ENCODE data around the gene PTPN2.
A peak's percentile ranks its signal among the peaks of the same experiment; 100 is the strongest.

PTPN2 gene

GRCh38 chr18:12883684-12884405 is at the start of gene PTPN2:
Gene PTPN2, minus strand, starts transcription at chr18:12884237. Its CDS starts 96 bp downstream, at chr18:12884141.
- peak; percentile 89 for ATAC-seq
- TF ChIP-seq TOX (CRISPR knock-in tag; IDR thresholded peaks at IDR 0.05; ENCODE audit: borderline replicate concordance): 0 out of 2 replicates have a peak, but pooled peaks have one; percentile 11
- peak; percentile 97 for TF ChIP-seq ZFP3 (CRISPR knock-in tag; IDR thresholded peaks at IDR 0.05)
- TF ChIP-seq POU6F1 (CRISPR knock-in tag; IDR thresholded peaks at IDR 0.05; ENCODE audit: borderline replicate concordance, low read depth): no peak
- peak; percentile 93 for TF ChIP-seq GLIS3 (CRISPR knock-in tag; IDR thresholded peaks at IDR 0.05)

GRCh38 chr18:12933327-12933726 is 49.3 kb upstream of the PTPN2 start:
- TF ChIP-seq TCF4 (CRISPR knock-in tag; IDR thresholded peaks at IDR 0.05; ENCODE audit: borderline replicate concordance) (no peak), POU6F1 (CRISPR knock-in tag; IDR thresholded peaks at IDR 0.05; ENCODE audit: borderline replicate concordance, low read depth) (no peak), CREB5 (CRISPR knock-in tag; IDR thresholded peaks at IDR 0.05; ENCODE audit: low read depth) (no peak), CSRNP3 (CRISPR knock-in tag; IDR thresholded peaks at IDR 0.05) (no peak), TSHZ2 (CRISPR knock-in tag; IDR thresholded peaks at IDR 0.05) (no peak), SNAI2 (CRISPR knock-in tag; IDR thresholded peaks at IDR 0.05) (no peak), ARNTL (CRISPR knock-in tag; IDR thresholded peaks at IDR 0.05; ENCODE audit: borderline replicate concordance, low read depth) (no peak), OSR1 (CRISPR knock-in tag; IDR thresholded peaks at IDR 0.05) (no peak), ISL1 (CRISPR knock-in tag; IDR thresholded peaks at IDR 0.05) (no peak), BACH2 (CRISPR knock-in tag; IDR thresholded peaks at IDR 0.05; ENCODE audit: borderline replicate concordance) (no peak), ESRRG (CRISPR knock-in tag; IDR thresholded peaks at IDR 0.05) (no peak), ZFP3 (CRISPR knock-in tag; IDR thresholded peaks at IDR 0.05) (no peak), ZFP30 (CRISPR knock-in tag; IDR thresholded peaks at IDR 0.05) (no peak)

GRCh38 chr18:12930908-12931307 is 46.9 kb upstream of the PTPN2 start:
- ATAC-seq: no peak
- TF ChIP-seq BACH2 (CRISPR knock-in tag; IDR thresholded peaks at IDR 0.05; ENCODE audit: borderline replicate concordance): no peak
- TF ChIP-seq PATZ1 (CRISPR knock-in tag; IDR thresholded peaks at IDR 0.05; ENCODE audit: borderline replicate concordance): no peak
- no peak for TF ChIP-seq CREB5 (CRISPR knock-in tag; IDR thresholded peaks at IDR 0.05; ENCODE audit: low read depth)
- no peak for TF ChIP-seq ZFP30 (CRISPR knock-in tag; IDR thresholded peaks at IDR 0.05)
- no peak for TF ChIP-seq ZNF8 (CRISPR knock-in tag; IDR thresholded peaks at IDR 0.05)
- no peak for TF ChIP-seq TSHZ2 (CRISPR knock-in tag; IDR thresholded peaks at IDR 0.05)
- TF ChIP-seq OSR1 (CRISPR knock-in tag; IDR thresholded peaks at IDR 0.05): no peak
- TF ChIP-seq TOX (CRISPR knock-in tag; IDR thresholded peaks at IDR 0.05; ENCODE audit: borderline replicate concordance): no peak
- no peak for TF ChIP-seq POU6F1 (CRISPR knock-in tag; IDR thresholded peaks at IDR 0.05; ENCODE audit: borderline replicate concordance, low read depth)
- TF ChIP-seq ISL1 (CRISPR knock-in tag; IDR thresholded peaks at IDR 0.05): no peak
- no peak for TF ChIP-seq ZC3H10 (CRISPR knock-in tag; IDR thresholded peaks at IDR 0.05)

More at GRCh38 chr18:12933327-12933726, 49.3 kb upstream of the PTPN2 start:
- no peak for ATAC-seq
